ENCODE results near the gene PCBP3.

Gene PCBP3

DNA sequence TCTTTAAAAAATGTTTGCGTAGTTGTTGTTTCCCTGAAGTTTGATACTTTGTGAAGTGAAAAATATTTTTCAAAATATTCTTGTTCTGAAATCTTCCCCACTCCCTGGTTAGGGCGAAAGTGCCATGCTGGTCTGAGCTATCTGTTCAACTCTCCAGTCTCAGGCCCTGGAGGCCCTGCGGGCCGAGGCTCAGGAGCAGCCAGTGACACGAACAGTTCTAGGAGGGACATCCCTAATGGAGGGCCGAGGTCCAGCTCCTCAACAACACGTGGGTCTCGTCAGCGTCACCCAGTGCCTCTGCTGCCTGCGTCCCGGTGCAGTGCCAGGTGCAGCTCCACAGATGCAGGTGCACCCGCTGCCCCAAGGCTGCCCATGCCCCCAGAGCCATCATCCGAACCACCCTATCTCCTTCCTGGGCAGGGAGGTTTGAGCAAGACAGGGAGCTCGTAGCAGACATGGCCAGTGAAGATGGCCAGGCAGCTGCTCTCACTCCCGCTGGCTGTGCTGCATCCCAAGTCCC is 268.3 kb downstream of the PCBP3 start:
- no peak for DNase-seq (ENCODE audit: low read depth)

DNA sequence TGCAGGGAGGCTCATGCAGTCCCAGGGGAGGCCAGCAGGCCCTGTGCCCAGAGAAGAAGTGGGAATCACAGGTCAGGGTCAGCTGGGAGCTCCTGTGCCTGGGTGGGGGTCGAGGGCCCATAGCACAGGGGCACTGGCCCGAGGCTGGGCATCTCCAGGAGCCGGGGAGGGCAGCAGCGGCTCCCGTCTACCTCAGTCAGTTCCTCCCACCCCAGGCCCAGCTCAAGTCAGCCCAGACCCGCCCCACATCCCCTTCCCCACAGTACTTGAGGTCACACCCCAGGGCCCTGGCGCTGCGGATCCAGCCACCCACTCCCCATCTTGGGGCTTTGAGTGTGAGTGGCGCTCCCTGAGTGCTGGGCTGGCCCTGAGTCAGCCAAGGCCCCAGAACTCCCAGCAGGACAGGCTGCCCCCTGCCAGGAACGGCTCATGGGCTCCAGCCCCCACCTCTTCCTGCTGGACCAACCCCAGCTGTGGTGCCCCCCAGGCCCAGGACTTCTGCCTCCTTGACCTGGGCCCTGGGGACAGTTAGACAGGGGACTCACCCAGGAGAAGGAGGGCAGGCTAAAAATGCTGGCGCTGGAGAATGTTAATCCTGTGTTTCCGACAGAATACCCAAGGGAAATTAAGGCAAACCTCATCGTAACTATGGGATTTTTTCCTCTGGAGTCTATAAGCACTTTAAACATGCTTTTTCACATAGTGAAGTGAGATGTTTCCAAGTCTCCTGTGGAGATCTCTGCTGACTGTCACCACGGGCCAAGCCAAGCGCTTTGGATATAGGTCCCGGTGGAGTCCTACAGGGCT is 269.3 kb downstream of the PCBP3 start:
- DNase-seq (ENCODE audit: low read depth): no peak

DNA sequence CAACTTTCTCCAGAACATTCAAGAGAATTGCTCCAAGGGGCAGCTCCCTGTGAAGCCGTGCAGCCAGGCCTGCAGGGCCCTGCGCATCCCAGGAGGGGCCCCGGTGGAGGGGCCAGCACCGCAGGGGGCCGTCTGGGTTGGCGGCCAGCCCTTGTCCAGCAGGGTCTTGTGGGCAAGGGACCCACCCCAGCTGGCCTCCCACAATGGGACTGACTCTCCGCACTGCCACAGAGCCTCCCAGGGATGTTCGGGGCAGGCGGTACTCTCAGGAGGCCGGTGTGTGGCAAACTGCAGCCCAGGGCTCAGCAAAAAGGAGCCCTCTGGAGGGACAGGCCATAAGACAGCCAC is 269.9 kb downstream of the PCBP3 start:
- DNase-seq (ENCODE audit: low read depth): no peak

DNA sequence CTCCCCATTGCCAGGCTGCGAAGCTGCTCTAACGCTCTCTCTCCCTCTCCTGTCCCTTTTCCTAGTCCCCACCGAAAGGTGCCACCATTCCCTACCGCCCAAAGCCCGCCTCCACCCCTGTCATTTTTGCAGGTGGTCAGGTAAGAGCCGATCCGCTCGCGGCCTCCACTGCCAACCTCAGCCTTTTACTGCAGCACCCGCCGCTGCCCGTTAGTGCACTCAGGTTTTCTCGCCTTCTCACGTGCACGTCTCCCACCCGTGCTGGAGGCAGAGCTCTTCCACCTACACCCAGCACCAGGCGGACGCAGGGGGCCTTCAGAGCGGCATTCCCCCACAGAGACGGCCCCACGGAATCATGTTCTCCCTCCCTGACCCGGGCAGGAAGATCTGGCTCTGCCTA is 270.4 kb downstream of the PCBP3 start:
- DNase-seq (ENCODE audit: low read depth): no peak

DNA sequence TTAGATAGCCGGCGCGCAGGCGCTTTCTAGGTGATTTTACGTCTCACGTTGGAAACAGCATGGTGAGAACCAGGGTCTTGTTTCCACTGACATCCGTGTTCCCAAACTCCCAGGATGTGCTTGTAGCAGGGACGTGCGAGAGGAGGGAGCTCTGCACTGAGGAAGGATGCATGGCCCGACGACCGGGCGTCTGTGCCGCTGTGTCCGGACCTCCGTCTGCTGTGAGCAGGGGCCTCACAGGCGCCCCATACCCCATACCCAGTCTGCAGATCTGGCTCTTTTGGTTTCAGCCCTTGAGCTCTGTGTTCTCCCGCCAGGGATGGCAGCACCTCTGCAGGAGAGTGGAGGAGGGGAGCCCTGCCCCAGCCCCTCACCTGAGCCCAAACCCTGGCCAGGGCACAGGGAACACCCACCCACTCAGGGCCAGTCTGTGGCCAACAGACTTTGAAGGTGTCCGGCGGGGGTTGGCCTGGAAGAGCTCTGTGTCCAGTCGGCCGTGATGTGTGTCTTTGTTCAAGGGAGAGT is 270.9 kb downstream of the PCBP3 start:
- no peak for DNase-seq (ENCODE audit: low read depth)

DNA sequence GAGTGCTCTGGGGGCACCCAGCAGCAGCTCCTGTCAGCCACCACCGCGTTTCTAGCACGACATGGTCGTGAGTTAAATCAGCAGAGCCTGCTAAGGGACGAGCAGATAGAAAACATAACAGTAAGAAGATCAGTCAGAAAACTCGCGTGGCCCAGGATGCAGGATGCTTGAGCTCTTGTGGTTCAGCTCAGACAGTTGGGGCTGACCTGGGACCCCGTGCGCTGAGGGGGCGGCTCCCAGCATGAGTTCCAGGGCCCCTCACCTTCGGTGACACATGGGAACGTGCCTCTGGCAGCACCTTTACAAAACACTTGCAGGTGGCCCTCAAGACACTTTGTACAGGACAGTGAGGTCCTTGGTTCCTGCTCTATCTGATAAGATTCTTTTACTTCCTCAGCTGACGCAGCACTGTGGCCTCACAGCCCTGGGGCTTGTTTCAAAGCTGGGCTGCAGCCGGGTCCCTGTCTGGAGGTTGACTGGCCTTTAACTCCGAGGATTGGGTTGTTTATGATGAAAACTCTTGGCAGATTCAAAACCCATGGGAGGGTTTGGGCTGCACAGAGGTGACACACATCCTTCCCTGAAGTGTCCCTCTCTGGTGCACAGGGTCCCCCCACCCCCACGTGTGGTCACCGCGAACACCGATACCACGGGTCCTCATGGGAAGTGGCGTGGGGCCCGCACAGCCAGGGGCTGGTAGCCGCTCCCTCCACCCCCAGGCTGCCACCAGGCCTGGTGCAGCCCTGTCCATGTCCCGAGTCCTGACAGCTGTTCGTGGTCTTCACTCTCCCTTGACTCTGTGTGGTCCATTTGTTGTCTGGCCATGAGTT is 272.7 kb downstream of the PCBP3 start:
- no peak for DNase-seq (ENCODE audit: low read depth)

DNA sequence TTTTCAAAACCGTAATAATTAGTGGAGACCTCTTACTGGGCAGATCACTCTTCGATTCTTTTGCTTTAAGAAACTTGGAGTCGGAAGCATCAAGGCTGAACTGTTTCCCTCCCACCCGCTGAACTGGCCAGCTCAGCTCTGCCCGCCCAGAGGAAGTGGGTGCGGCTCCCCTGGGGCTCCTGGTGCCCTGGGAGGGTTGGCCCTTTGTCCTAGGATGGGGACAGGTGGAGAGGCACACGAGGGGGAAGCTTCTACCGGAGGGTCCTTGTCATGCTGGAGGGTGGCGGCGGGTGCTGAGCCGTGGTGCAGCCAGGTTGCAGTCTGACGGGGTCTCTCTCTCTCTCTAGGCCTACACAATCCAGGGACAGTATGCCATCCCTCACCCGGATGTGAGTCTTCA is 273.7 kb downstream of the PCBP3 start:
- DNase-seq (ENCODE audit: low read depth): no peak

DNA sequence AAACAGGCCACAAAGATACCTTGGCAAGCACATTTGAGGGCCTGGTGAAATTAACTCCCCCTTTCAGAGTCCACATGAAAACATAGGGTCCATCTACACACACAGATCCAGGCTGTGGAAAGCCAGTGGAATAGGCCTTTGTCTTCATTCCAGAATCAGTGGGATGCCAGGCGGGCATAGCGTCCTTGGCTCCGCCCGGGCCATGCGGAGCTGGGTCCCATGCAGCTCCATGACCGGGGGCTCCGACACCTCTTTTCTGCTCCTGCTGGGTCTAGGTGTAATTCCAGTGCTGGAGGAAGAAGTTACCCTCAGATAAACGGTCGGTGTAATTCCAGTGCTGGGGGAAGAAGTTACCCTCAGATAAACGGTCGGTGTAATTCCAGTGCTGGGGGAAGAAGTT is 274.5 kb downstream of the PCBP3 start:
- DNase-seq (ENCODE audit: low read depth): no peak

DNA sequence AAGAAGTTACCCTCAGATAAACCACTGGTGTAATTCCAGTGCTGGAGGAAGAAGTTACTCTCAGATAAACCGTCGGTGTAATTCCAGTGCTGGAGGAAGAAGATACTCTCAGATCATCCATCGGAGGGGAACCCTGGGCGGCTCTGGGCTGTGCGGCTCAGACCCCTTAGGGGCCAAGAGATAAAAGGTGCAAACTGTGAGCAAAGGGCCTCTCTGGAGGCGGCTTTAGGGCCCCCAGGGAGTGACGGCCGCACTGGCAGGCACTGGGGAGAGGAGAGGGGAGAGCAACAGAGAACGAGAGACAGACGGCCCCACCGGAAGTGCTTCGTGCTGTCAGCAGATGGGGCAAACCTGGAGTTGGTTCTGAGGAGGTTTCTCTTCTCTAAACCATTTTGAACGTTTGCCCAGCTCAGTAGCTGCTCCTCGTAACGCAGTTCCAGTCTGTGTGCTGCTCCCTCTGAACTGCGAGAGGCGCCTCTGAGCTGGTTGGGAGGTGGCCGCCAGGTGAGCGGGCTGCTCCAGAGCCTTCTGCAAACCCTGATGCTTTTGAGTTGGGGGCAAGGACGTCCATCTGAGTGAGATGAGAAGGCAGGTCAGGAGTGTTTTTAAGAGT is 275.4 kb downstream of the PCBP3 start:
- no peak for DNase-seq (ENCODE audit: low read depth)

DNA sequence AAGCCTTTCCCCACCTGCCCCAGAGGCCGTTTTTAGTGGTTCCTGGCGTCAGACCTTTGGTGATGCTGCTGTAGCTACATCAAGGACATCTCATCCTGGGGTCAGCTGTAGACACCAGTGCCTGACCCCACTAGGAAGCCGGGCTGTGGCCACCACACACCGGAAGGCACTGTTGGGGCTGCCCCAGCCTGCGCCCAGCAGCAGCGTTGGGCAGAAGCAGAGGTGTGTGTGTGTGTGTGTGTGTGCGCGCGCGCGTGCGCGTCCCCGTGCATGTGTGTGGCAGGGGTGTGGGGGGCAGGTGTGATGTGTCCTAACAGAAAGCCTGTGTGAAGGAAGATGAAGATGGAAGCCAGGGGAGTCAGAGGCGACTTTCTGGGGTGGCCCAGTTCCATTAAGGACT is 276.1 kb downstream of the PCBP3 start:
- no peak for DNase-seq (ENCODE audit: low read depth)

DNA sequence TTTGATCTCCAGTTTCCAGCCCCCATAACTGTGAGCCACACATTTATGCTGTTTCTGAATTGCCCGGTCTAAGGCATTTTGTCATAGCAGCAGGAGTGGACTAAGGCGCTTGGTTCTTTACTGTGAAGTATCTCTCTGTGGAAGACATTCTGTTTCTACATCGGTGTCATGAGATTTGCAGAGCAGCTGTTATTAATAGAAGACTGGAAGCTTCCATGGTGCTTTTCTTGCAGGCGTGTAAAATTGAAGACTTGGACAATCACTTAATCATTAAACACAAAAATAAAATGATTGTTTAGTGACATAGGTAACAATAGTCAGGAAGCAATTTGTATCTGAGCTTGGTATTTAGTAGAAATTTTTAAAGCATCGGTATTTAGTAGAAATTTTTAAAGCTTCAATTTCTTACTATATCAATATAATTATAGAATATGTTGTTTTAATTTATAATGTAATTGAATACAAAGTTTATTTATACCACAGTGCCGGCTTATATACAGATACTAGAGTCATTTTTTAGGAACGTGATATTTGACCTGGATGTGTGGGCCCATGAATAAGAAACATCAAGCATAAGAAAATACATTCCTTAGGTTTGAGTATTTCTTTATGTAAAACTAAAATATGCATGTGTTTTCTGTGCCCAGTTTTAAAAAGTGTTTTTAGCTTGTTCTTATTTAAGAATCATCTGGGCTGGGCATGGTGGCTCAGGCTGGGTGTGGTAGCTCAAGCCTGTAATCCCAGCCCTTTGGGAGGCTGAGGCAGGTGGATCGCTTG is 277.5 kb downstream of the PCBP3 start:
- DNase-seq (ENCODE audit: low read depth): no peak

DNA sequence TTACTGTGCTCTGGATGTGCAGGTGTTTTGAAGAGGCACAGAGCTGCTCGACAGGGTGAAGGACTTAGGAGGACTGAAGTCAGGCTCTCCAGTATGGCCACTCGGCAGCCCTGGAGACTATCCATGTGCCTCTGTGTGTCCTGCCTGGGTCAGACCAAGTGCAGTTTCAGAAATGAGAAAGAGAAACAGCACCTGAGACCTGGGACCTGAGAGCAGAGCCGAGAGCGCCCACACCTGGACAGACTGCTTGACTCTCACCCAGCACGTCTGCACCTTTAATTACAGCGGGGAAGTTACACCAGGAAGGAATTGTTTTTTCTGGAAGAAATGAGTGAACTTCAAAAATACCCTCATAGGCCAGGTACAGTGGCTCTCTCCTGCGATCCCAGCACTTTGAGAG is 278.4 kb downstream of the PCBP3 start:
- no peak for DNase-seq (ENCODE audit: low read depth)

DNA sequence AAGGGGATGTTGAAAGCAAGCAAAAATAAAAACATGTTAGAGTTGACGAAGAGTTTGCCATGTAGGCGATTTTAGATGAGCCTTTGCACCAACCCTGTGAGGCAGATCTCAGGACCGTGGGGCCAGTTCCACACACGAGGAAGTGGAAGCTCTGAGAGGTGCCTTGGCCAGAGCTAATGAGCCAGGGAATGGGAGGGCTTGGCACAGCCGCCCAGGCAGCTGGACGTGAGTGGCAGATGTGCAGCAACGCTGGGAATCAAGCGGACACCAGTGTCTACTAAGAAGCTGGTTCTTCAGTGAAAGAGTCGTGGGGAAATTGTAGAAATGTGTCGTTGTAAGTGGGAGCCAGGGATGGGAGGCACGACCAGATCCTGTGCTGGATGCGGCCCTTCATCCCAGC is 279.1 kb downstream of the PCBP3 start:
- DNase-seq (ENCODE audit: low read depth): no peak

DNA sequence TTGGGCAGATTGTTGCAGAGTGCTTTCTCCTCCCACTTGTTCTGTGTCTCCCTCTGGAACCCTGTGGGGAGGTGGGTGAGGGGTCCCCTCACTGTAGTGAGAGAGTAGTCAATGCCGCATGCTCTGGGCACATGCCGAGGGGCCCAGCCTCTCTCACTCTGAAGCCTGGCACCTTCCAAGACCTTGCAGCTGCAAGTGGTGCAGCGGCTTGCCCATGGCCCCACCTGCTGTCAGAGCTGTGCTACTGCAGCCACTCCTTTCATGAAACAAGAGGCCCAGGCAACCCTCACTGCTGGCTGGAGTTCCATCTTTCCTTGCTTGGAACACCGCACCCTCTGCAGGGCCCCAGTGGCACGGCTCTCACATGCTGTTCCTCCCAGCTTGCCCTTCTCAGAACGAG is 279.6 kb downstream of the PCBP3 start:
- peak; percentile 74 for DNase-seq (ENCODE audit: low read depth)

DNA sequence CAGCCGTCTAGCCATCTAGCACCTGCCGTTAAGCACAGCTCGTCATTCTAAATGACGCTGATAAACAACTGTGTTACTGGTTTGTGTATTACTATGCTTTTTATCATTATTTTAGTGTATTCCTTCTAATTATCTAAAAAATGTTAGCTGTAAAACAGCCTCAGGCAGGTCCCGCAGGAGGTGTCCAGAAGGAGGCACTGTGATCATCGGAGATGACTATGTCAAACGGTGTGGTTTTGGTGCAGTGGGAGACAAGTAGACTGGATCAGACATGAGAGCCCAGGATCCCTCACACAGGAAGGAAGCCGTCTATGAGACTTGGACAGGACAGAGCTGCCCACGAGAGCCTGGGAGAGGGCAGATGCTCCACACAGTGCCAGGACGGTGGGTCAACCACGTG is 282.8 kb downstream of the PCBP3 start:
- no peak for DNase-seq (ENCODE audit: low read depth)

DNA sequence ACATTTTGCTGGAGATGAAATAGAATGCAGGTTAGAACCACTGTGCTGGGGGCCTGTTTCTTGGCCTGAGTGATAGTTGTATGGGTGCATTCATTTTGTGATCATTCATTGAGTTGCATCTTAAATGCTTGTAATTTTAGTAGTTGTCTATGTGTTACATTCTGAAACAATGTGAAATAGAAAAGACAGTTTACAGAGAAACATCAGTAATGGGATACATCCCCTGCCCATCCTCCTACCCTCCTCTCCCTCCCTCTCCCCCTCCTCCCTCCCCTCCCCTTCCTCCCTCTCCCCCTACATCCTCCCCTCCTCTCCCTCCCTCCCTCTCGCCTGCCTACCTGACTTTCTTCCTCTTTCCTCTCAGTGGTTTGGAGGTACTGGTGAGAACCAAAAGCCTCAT is 283.5 kb downstream of the PCBP3 start:
- no peak for DNase-seq (ENCODE audit: low read depth)

DNA sequence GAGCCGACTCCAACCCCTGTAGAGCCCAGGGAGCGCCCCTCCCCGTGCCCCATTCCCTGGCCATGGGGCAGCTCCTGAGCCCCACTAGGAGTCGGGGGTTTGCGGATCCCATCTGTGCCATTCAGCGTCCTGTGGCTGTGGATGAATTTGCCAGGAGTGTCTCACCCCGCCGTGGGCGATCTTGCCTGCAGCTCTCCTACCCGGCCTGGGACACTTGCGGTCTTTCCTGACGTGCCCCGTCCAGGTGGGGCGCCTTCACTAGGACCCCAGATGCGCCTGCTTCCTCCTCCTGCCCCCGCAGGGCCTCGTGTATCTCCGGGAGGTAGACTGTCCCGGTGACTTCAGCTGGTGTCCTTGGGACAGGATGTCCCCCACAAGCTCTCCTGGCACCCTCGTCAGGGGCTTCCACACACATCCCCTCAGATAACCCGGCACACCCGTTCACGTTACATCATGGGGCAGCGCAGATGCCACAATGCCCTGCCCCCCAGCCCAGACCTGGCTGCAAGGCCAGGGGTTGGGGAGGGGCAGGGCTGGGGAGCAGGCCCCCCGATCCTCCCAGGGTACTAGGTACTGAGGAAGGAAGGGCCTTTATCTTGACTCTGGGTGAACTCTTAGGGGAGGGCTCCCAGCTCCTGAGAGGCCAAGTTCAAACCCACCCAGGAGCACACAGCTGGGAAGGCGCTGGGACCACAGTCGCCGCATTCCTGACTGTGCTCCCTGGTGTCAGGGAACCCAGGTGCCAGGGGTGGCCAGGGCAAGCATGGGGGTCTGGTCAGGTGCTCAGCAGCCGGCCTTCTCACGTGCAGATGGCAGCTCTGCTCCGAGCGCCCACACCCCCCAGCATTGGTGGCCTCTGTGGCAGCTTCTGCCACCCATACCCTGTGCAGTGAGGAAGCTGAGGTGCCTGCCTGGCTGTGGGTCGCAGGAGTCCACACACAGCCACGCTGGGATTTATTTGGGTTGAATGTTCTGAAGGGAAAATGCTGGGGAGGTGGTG is 284.6 kb downstream of the PCBP3 start:
- DNase-seq (ENCODE audit: low read depth): no peak

DNA sequence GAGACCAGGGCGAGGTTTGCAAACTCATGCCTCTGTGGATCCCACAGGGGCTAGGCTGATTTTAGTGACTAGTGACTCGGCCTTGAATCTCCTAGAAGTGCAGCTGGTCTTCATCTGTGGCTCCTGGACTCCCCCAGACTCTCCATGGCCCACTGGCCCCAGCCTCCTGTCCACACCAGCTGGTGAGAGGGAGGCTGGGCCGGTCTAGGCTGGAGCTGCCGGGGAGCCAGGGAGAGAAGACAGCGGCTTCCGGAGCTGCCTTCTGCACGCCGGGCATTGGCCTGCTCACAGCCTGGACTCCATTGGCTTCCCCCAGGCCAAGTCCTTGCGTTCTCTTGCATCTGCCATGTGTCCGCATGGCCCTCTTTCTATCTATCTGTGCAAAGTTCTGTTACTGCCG is 285.9 kb downstream of the PCBP3 start:
- DNase-seq (ENCODE audit: low read depth): no peak

DNA sequence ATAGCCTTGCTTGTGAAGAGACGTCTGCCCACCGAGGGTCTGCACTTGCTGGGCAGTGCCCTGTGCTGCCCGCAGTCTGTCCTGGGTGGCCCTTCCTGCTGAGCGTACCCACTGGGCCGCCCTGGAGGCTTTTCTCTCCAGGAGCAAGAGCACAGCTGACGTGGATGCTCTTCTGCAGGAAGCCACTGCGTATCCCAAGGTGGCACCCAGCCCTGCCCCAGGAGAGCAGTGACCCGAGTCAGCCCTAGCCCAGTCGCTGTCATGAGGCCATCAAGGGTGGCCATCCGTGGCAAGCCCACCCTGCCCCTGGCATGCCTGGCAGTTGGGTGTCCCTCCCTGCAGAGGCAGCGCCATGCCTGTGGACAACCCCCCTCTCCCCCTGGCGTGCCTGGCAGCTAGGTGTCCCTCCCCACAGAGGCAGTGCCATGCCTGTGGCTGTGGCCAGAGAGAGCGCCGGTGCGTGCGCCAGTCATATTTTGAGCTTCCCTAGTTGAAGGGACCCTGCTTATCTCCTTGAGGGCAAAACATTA is 286.8 kb downstream of the PCBP3 start:
- no peak for DNase-seq (ENCODE audit: low read depth)

DNA sequence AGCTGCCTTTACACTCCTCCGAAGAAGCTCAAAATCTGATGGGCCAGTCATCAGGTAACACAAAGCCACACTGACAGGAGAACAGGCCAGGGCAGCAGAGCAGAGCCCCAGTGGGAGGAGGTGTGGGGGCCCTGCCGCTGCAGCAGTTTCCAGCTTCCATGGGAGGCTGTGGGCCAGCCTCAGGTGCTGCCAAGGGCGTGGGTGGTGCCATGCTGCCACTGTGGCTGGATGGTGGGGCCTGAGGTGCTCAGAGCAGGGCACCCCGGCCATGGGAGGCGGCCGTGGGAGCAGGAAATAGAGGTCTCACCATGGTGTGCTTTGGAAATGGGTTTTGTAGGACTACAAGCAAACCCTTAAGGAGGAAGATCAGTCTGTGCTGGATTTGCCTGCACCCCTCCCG is 287.3 kb downstream of the PCBP3 start:
- no peak for DNase-seq (ENCODE audit: low read depth)

All from ELR (cell line).